Muscle of back (tissue), 13 donors: ENCODE measurements around the gene PDLIM4. TPM values are rescaled to one million over a fixed set of nuclear protein-coding genes. Genes with fewer than 3 reads are reported as not detected.

Experiments
- DNase-seq, 3 donors: peaks; one replicate each; pipeline versions ENCODE4 v3.0.0 to v3.0.0-alpha.2; 2013
- long read RNA-seq, 9 donors: transcript quantifications; one replicate each; lab custom pipeline, GENCODE V29; 2026
- polyA plus RNA-seq, 10 donors: library from polyadenylated mRNA; unstranded; fragments of 120-200 nt; gene quantifications; one replicate each; pipeline ENCODE4 v1.2.1, GENCODE V29; 2013; ENCODE audit not compliant: insufficient read length in 10 of 10

Gene PDLIM4
- polyA plus RNA-seq = 10 to 100 TPM; 41.8 to 66.1 (median 52.2) TPM
- long read RNA-seq, donor 1, transcript PDLIM4-201 (7 exons, 2,282 nt) = major isoform, 26 of 33 reads
- long read RNA-seq, donor 1, partial matches to known transcripts = 5 of 33 reads
- long read RNA-seq, donor 1, other reads (novel, unspliced or antisense) = 0 of 33 reads
- long read RNA-seq, donor 2, transcript PDLIM4-201 (7 exons, 2,282 nt) = major isoform, 21 of 21 reads
- long read RNA-seq, donor 2, partial matches to known transcripts = 0 of 21 reads
- long read RNA-seq, donor 2, other reads (novel, unspliced or antisense) = 0 of 21 reads
- long read RNA-seq, donor 3 = 0 reads
- long read RNA-seq, donor 4, transcript PDLIM4-201 (7 exons, 2,282 nt) = major isoform, 13 of 13 reads
- long read RNA-seq, donor 4, partial matches to known transcripts = 0 of 13 reads
- long read RNA-seq, donor 4, other reads (novel, unspliced or antisense) = 0 of 13 reads
- long read RNA-seq, donor 5, transcript PDLIM4-201 (7 exons, 2,282 nt) = major isoform, 23 of 29 reads
- long read RNA-seq, donor 5, partial matches to known transcripts = 5 of 29 reads
- long read RNA-seq, donor 5, other reads (novel, unspliced or antisense) = 0 of 29 reads
- long read RNA-seq, donor 6, transcript PDLIM4-201 (7 exons, 2,282 nt) = major isoform, 24 of 30 reads
- long read RNA-seq, donor 6, partial matches to known transcripts = 5 of 30 reads
- long read RNA-seq, donor 6, other reads (novel, unspliced or antisense) = 0 of 30 reads
- long read RNA-seq, donor 7, transcript PDLIM4-201 (7 exons, 2,282 nt) = major isoform, 13 of 13 reads
- long read RNA-seq, donor 7, partial matches to known transcripts = 0 of 13 reads
- long read RNA-seq, donor 7, other reads (novel, unspliced or antisense) = 0 of 13 reads
- long read RNA-seq, donor 8, transcript PDLIM4-201 (7 exons, 2,282 nt) = major isoform, 10 of 12 reads
- long read RNA-seq, donor 8, partial matches to known transcripts = 0 of 12 reads
- long read RNA-seq, donor 8, other reads (novel, unspliced or antisense) = 0 of 12 reads
- long read RNA-seq, donor 9 = 0 reads

GRCh38 chr5:132257131-132258101 is at the start of gene PDLIM4:
Gene PDLIM4, plus strand, starts transcription at chr5:132257696. Its CDS starts 39 bp downstream, at chr5:132257735.
- peak; percentile 47 to 90 (median 71) for DNase-seq

GRCh38 chr5:132207778-132208177 is 49.7 kb upstream of the PDLIM4 start:
- no peak for DNase-seq

- no peak for DNase-seq
These were observed 48.4 kb upstream of the PDLIM4 start for GRCh38 chr5:132209131-132209530.

- DNase-seq = no peak
These were observed 47.5 kb upstream of the PDLIM4 start for GRCh38 chr5:132209901-132210545.

- no peak for DNase-seq
These were observed 46.6 kb upstream of the PDLIM4 start for GRCh38 chr5:132210944-132211343.

- peak in 2 of 3 donors; percentile 27 to 60 for DNase-seq
These were observed 45.7 kb upstream of the PDLIM4 start for GRCh38 chr5:132211787-132212186.

GRCh38 chr5:132213666-132214065 is 43.8 kb upstream of the PDLIM4 start:
- no peak for DNase-seq

GRCh38 chr5:132214491-132214890 is 43.0 kb upstream of the PDLIM4 start:
- no peak for DNase-seq

- peak; percentile 89 to 94 (median 93) for DNase-seq
These were observed 42.2 kb upstream of the PDLIM4 start for GRCh38 chr5:132215329-132215728.

- no peak for DNase-seq
These were observed 39.2 kb upstream of the PDLIM4 start for GRCh38 chr5:132218321-132218720.

- DNase-seq = no peak
These were observed 38.1 kb upstream of the PDLIM4 start for GRCh38 chr5:132219289-132219970.

GRCh38 chr5:132219981-132220380 is 37.5 kb upstream of the PDLIM4 start:
- no peak for DNase-seq

- no peak for DNase-seq
These were observed 37.0 kb upstream of the PDLIM4 start for GRCh38 chr5:132220491-132220890.

- peak; percentile 85 to 96 (median 94) for DNase-seq
These were observed 35.5 kb upstream of the PDLIM4 start for GRCh38 chr5:132221781-132222648.

- no peak for DNase-seq
These were observed 34.9 kb upstream of the PDLIM4 start for GRCh38 chr5:132222649-132223038.

- DNase-seq = no peak
These were observed 33.6 kb upstream of the PDLIM4 start for GRCh38 chr5:132223861-132224260.

GRCh38 chr5:132224716-132225115 is 32.8 kb upstream of the PDLIM4 start:
- peak in 2 of 3 donors; percentile 43 to 49 for DNase-seq

GRCh38 chr5:132225165-132226032 is 32.1 kb upstream of the PDLIM4 start:
- DNase-seq = peak; percentile 81 to 91 (median 82)
